Rectal smooth muscle tissue (tissue), 1 donor: ENCODE results near the gene POFUT2.
A peak's percentile ranks its signal among the peaks of the same experiment; 100 is the strongest.
"Not testable (repeated sequence)": the region's sequence is repeated elsewhere in the genome, so short reads cannot be mapped to it uniquely, and the experiment has no call there.

ENCODE experiments used
- H3K27ac ChIP-seq: one replicate; pipeline ENCODE4 v1.7.0; 2013; ENCODE audit warnings: low read depth, low read length, inconsistent platforms
- H3K27me3 ChIP-seq: one replicate; pipeline ENCODE4 v1.7.0; 2013; ENCODE audit warnings: low read length; ENCODE audit not compliant: control insufficient read depth, insufficient read depth
- H3K36me3 ChIP-seq: one replicate; pipeline ENCODE4 v1.7.0; 2013; ENCODE audit warnings: low read length; ENCODE audit not compliant: control insufficient read depth, insufficient read depth
- H3K4me1 ChIP-seq: one replicate; pipeline ENCODE4 v1.7.0; 2013; ENCODE audit warnings: low read length; ENCODE audit not compliant: control insufficient read depth, insufficient read depth
- H3K4me3 ChIP-seq: one replicate; pipeline ENCODE4 v1.7.0; 2013; ENCODE audit warnings: low read length
- H3K9ac ChIP-seq: one replicate; pipeline ENCODE4 v1.7.0; 2013; ENCODE audit warnings: low read length

POFUT2 gene

GRCh38 chr21:45323487-45324311, 36.0 kb upstream of the POFUT2 start:
- no peaks in the 10 kb centered on the region for H3K27me3 ChIP-seq
- no peak overlapping the region for H3K4me3 ChIP-seq
- no peaks in the 10 kb centered on the region for H3K36me3 ChIP-seq
- peaks cover 20% of the 10 kb centered on the region for H3K4me1 ChIP-seq
- no peak overlapping the region for H3K27ac ChIP-seq
- no peak overlapping the region for H3K9ac ChIP-seq

- H3K36me3 ChIP-seq, result no peaks in the 10 kb centered on the region
- no peak overlapping the region for H3K9ac ChIP-seq
- no peak overlapping the region for H3K4me3 ChIP-seq
- no peak overlapping the region for H3K27ac ChIP-seq
- H3K27me3 ChIP-seq, result peaks cover 3% of the 10 kb centered on the region
- peaks cover 20% of the 10 kb centered on the region for H3K4me1 ChIP-seq
Observed at GRCh38 chr21:45322960-45323461, 35.3 kb upstream of the POFUT2 start.

GRCh38 chr21:45322231-45322959, 34.7 kb upstream of the POFUT2 start:
- Histone ChIP-seq H3K4me3 (no peak overlapping the region), H3K36me3 (no peaks in the 10 kb centered on the region), H3K27me3 (peaks cover 3% of the 10 kb centered on the region), H3K9ac (no peak overlapping the region), H3K27ac (no peak overlapping the region), H3K4me1 (peaks cover 21% of the 10 kb centered on the region)

- H3K4me3 ChIP-seq, result no peak overlapping the region
- no peaks in the 10 kb centered on the region for H3K36me3 ChIP-seq
- peak overlapping the region; percentile 83 for H3K27ac ChIP-seq
- no peak overlapping the region for H3K9ac ChIP-seq
- H3K4me1 ChIP-seq, result peaks cover 24% of the 10 kb centered on the region
- peaks cover 3% of the 10 kb centered on the region for H3K27me3 ChIP-seq
Observed at GRCh38 chr21:45320261-45321025, 32.7 kb upstream of the POFUT2 start.

- H3K27me3 ChIP-seq, result peaks cover 3% of the 10 kb centered on the region
- no peak overlapping the region for H3K4me3 ChIP-seq
- no peaks in the 10 kb centered on the region for H3K36me3 ChIP-seq
- peaks cover 24% of the 10 kb centered on the region for H3K4me1 ChIP-seq
- peak overlapping the region; percentile 83 for H3K27ac ChIP-seq
- no peak overlapping the region for H3K9ac ChIP-seq
Observed at GRCh38 chr21:45319461-45320211, 31.9 kb upstream of the POFUT2 start.

GRCh38 chr21:45318556-45319404, 31.1 kb upstream of the POFUT2 start:
- peaks cover 3% of the 10 kb centered on the region for H3K27me3 ChIP-seq
- peak overlapping the region; percentile 83 for H3K27ac ChIP-seq
- H3K4me1 ChIP-seq, result peaks cover 24% of the 10 kb centered on the region
- no peaks in the 10 kb centered on the region for H3K36me3 ChIP-seq
- no peak overlapping the region for H3K4me3 ChIP-seq
- no peak overlapping the region for H3K9ac ChIP-seq

GRCh38 chr21:45318146-45318555, 30.5 kb upstream of the POFUT2 start:
- H3K27ac ChIP-seq, result peak overlapping the region; percentile 50
- peaks cover 21% of the 10 kb centered on the region for H3K4me1 ChIP-seq
- H3K9ac ChIP-seq, result no peak overlapping the region

GRCh38 chr21:45317398-45318145, 29.9 kb upstream of the POFUT2 start:
- peaks cover 21% of the 10 kb centered on the region for H3K4me1 ChIP-seq
- peak overlapping the region; percentile 50 for H3K27ac ChIP-seq

More at GRCh38 chr21:45318146-45318555, 30.5 kb upstream of the POFUT2 start:
- Histone ChIP-seq H3K4me3 (no peak overlapping the region), H3K36me3 (no peaks in the 10 kb centered on the region), H3K27me3 (peaks cover 3% of the 10 kb centered on the region)

GRCh38 chr21:45316871-45317397, 29.2 kb upstream of the POFUT2 start:
- Histone ChIP-seq H3K9ac (no peak overlapping the region), H3K27ac (no peak overlapping the region), H3K4me1 (peaks cover 21% of the 10 kb centered on the region)

More at GRCh38 chr21:45317398-45318145, 29.9 kb upstream of the POFUT2 start:
- Histone ChIP-seq H3K27me3 (peaks cover 3% of the 10 kb centered on the region), H3K9ac (no peak overlapping the region), H3K36me3 (no peaks in the 10 kb centered on the region), H3K4me3 (no peak overlapping the region)

GRCh38 chr21:45315676-45316470, 28.2 kb upstream of the POFUT2 start:
- not testable (repeated sequence) for H3K27me3 ChIP-seq, H3K36me3 ChIP-seq, H3K9ac ChIP-seq, H3K4me3 ChIP-seq, H3K27ac ChIP-seq
- H3K4me1 ChIP-seq, result peaks cover 21% of the 10 kb centered on the region

More at GRCh38 chr21:45316871-45317397, 29.2 kb upstream of the POFUT2 start:
- Histone ChIP-seq H3K36me3 (no peaks in the 10 kb centered on the region), H3K27me3 (peaks cover 3% of the 10 kb centered on the region), H3K4me3 (no peak overlapping the region)
